ENCODE data around the gene TENM4.

TENM4 gene

DNA sequence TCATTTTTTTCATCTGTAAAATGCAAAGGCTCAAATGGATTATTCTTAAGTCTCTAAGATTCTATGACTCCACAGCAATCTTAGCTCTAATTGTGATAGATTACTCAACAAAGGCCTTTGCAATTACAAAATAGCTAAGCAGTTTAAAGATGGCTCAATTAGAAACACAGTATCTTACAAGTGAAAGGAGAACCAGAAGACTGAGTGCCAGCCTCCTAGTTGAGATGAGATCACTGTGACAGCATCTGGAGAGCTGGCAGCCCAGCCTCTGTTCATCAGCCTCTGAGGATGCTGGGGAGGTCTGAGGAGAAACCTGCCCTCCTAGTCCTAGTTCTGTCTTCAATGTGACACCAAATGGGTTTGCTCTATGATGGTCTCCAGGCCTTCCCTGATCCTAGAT, 707.8 kb downstream of the TENM4 start:
- TF ChIP-seq, protein P1, sequence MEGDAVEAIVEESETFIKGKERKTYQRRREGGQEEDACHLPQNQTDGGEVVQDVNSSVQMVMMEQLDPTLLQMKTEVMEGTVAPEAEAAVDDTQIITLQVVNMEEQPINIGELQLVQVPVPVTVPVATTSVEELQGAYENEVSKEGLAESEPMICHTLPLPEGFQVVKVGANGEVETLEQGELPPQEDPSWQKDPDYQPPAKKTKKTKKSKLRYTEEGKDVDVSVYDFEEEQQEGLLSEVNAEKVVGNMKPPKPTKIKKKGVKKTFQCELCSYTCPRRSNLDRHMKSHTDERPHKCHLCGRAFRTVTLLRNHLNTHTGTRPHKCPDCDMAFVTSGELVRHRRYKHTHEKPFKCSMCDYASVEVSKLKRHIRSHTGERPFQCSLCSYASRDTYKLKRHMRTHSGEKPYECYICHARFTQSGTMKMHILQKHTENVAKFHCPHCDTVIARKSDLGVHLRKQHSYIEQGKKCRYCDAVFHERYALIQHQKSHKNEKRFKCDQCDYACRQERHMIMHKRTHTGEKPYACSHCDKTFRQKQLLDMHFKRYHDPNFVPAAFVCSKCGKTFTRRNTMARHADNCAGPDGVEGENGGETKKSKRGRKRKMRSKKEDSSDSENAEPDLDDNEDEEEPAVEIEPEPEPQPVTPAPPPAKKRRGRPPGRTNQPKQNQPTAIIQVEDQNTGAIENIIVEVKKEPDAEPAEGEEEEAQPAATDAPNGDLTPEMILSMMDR (IDR thresholded peaks at IDR 0.05; ENCODE audit: low read depth, low read length), result no peak
- DNase-seq (ENCODE audit: extremely low read depth, low read depth), result no peak

DNA sequence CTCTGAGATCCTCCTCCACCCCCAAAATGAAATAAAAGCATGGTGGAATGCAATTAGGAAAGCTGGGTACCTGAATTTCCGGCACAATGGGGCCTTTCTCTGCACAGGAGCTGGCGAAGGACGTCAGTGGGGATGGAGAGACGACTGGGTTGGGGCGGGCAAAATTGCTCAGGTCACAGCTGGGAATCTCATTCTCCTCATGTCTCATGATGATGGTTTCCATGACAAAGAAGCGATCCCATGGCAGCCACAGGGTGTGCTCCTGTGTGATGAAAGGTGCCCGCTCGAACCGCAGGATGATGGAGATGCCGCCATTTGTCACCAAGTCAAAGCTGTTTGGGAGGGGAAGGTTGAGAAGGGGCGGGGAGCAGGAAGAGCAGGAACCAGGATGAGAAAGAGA, 708.6 kb downstream of the TENM4 start:
- no peak for DNase-seq (ENCODE audit: extremely low read depth, low read depth)
- TF ChIP-seq, protein P1 (IDR thresholded peaks at IDR 0.05; ENCODE audit: low read depth, low read length), result no peak

DNA sequence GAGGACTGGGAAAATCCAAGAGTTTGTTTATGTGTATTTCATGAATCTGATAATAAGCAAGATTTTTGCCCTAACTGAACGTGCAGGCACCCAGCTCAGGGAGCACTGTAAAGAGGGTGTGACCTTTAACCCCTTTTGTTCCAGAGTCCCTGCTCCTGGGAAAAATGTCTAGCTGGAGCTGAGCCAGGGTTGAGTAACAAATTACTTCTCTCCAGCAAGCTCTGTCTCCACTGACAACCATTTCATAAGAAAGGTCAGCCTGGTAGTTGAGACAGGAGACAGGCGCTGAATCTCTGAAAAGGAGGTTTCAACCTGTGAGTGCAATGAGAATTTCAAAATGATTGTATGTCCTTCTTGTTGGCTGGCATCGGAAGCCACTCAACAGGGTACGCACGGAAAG, 709.8 kb downstream of the TENM4 start:
- TF ChIP-seq, protein P1 (IDR thresholded peaks at IDR 0.05; ENCODE audit: low read depth, low read length), result no peak
- no peak for DNase-seq (ENCODE audit: extremely low read depth, low read depth)

GRCh38 chr11:78730267-78730824, 710.5 kb downstream of the TENM4 start:
- DNase-seq (ENCODE audit: extremely low read depth, low read depth), result no peak
- TF ChIP-seq, protein P1 (IDR thresholded peaks at IDR 0.05; ENCODE audit: low read depth, low read length), result no peak

DNA sequence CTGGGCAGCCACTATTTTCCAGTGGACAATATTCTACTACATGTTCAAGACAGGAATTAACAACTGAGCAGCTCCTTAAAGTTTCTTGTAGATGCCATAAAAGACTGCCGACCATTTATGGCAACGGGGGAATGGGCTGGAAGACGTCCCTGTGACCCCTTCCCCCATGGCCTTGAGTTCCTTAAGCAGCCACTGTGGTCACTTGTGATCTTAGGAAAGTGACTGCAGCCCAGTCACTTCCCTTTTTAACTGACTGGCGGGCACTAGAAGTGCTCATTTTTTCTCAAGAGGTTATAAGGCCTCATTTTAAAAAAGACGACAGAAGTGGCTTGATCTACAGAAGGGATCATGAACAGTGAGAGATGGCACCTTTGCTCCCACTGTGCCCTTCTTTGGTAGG, 713.0 kb downstream of the TENM4 start:
- TF ChIP-seq, protein P1 (IDR thresholded peaks at IDR 0.05; ENCODE audit: low read depth, low read length), result no peak
- no peak for DNase-seq (ENCODE audit: extremely low read depth, low read depth)

- DNase-seq (ENCODE audit: extremely low read depth, low read depth), result no peak
- TF ChIP-seq, protein P1 (IDR thresholded peaks at IDR 0.05; ENCODE audit: low read depth, low read length), result no peak
Observed at GRCh38 chr11:78725200-78725599, 715.6 kb downstream of the TENM4 start.

DNA sequence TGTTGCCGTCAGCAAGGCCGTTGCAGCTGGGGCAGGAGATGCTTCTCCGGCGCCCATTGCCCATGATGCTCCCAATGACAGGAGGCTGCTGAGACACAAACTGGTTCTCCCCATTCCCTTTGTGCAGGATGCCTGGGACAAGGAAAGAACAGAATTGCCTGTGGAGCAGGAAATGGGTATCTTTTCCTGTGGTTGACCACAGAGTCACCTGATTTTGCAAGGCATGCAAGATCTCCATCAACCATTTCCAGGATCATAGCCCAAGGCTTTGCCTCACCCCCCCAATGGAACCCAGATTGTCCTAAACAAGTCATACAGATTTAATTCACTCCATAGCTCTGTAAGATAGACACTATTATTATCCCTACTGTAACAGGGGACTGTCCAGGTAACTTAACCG, 718.0 kb downstream of the TENM4 start:
- no peak for DNase-seq (ENCODE audit: extremely low read depth, low read depth)
- TF ChIP-seq, protein P1 (IDR thresholded peaks at IDR 0.05; ENCODE audit: low read depth, low read length), result no peak

Measured in AG09319 (cell line).